Caco-2 (cell line): ENCODE data around the gene DGKG. TPM values are rescaled to one million over a fixed set of nuclear protein-coding genes. Genes with fewer than 3 reads are reported as not detected.

Experiments
- BruUV-seq: library from RNA; stranded (reverse); fragments of 400-500 nt; replicated peaks from 2 replicates; lab custom pipeline; 2021; lab: Mats Ljungman, UMichigan
- CTCF ChIA-PET: fragments of 300-600 bp; sonication (Branson Sonifier 250); formaldehyde crosslinking; loops from one replicate; lab custom pipeline; 2022; ENCODE audit warnings: antibody characterized with exemption; lab: Charles Lee
- POLR2A ChIA-PET: fragments of 300-600 bp; sonication (Branson Sonifier 250); formaldehyde crosslinking; loops from one replicate; lab custom pipeline; 2022; ENCODE audit warnings: antibody characterized with exemption; lab: Charles Lee
- DNase-seq, 2 experiments: peaks; one replicate each; pipeline versions ENCODE4 v3.0.0 to v3.0.0-alpha.2; 2020 to 2022
- H3K27me3 ChIP-seq: replicated peaks from 2 replicates; pipeline ENCODE4 v1.6.0; 2011; ENCODE audit warnings: low read length; ENCODE audit not compliant: control insufficient read depth, insufficient read depth
- H3K36me3 ChIP-seq: 2 replicates; pipeline ENCODE4 v1.5.1; 2011; ENCODE audit warnings: low read length; ENCODE audit not compliant: control insufficient read depth, insufficient read depth
- H3K4me1 ChIP-seq: fragments of 250-450 bp; sonication (Bioruptor Pico); 2 replicates; pipeline ENCODE4 v1.5.1; 2020; ENCODE audit warnings: mild to moderate bottlenecking
- H3K4me3 ChIP-seq: 2 replicates; pipeline ENCODE4 v1.5.1; 2011; ENCODE audit warnings: low read depth, mild to moderate bottlenecking, control low read depth, low read length
- H3K9me3 ChIP-seq: fragments of 250-450 bp; sonication (Bioruptor Pico); 2 replicates; pipeline ENCODE4 v1.5.1; 2020; ENCODE audit warnings: mild to moderate bottlenecking, moderate library complexity
- H3K27ac Mint-ChIP-seq: one replicate; pipeline ENCODE4 v1.8.0; 2022; ENCODE audit warnings: mixed read lengths; ENCODE audit not compliant: unreplicated experiment
- H3K27me3 Mint-ChIP-seq: one replicate; pipeline ENCODE4 v1.8.0; 2022; ENCODE audit warnings: mixed read lengths; ENCODE audit not compliant: insufficient read depth, unreplicated experiment
- H3K36me3 Mint-ChIP-seq: one replicate; pipeline ENCODE4 v1.8.0; 2022; ENCODE audit warnings: mild to moderate bottlenecking, mixed read lengths; ENCODE audit not compliant: insufficient read depth, unreplicated experiment
- H3K4me1 Mint-ChIP-seq: one replicate; pipeline ENCODE4 v1.8.0; 2022; ENCODE audit warnings: low read depth, mixed read lengths; ENCODE audit not compliant: unreplicated experiment
- H3K4me3 Mint-ChIP-seq: one replicate; pipeline ENCODE4 v1.8.0; 2022; ENCODE audit warnings: mild to moderate bottlenecking, moderate library complexity, mixed read lengths; ENCODE audit not compliant: unreplicated experiment
- H3K9me3 Mint-ChIP-seq: one replicate; pipeline ENCODE4 v1.8.0; 2022; ENCODE audit warnings: mixed read lengths; ENCODE audit not compliant: unreplicated experiment
- intact Hi-C: fragments of 100-400 bp; cut with micrococcal nuclease; formaldehyde crosslinking; loops from one replicate; pipeline ENCODE4 v1.10.0; 2022; ENCODE audit not compliant: unreplicated experiment
- total RNA-seq: library from RNA; stranded (reverse); gene quantifications from 2 replicates; pipeline ENCODE4 v1.2.3, GENCODE V29; 2022
- TF ChIP-seq, protein P1 (sequence below), 2 experiments: fragments of 200-600 bp in 1 of 2; IDR thresholded peaks; 1 replicate in 1 of 2; 2 replicates in 1 of 2; pipeline versions ENCODE4 v1.5.1 to v1.8.0; 2011 to 2022; ENCODE audit warnings: antibody characterized with exemption in 1 of 2, control low read depth in 1 of 2, inconsistent platforms in 1 of 2, low read depth in 1 of 2, low read length in 1 of 2, mild to moderate bottlenecking in 1 of 2, moderate library complexity in 1 of 2; ENCODE audit not compliant: insufficient read depth in 1 of 2, severe bottlenecking in 1 of 2, unreplicated experiment in 1 of 2

The DGKG gene
- total RNA-seq, 1 experiment from 2014 or later = 0.32 TPM

GRCh38 chr3:186283651-186284348, 78.2 kb downstream of the DGKG start:
- no peak overlapping the region for H3K27ac Mint-ChIP-seq
- ChIA-PET POLR2A (no interaction called here), CTCF (no interaction called here)
- DNase-seq = no peak
- Histone ChIP-seq H3K9me3 (no peaks in the 10 kb centered on the region), H3K4me1 (no peaks in the 10 kb centered on the region), H3K36me3 (no peaks in the 10 kb centered on the region), H3K27me3 (no peaks in the 10 kb centered on the region), H3K4me3 (no peak overlapping the region)
- no peaks in the 10 kb centered on the region for H3K4me1 Mint-ChIP-seq
- intact Hi-C loops = no loop called here
- no peak overlapping the region for H3K4me3 Mint-ChIP-seq
- no peaks in the 10 kb centered on the region for H3K36me3 Mint-ChIP-seq
- BruUV-seq = no TSS peak
- H3K9me3 Mint-ChIP-seq = no peaks in the 10 kb centered on the region
- TF ChIP-seq, protein P1, sequence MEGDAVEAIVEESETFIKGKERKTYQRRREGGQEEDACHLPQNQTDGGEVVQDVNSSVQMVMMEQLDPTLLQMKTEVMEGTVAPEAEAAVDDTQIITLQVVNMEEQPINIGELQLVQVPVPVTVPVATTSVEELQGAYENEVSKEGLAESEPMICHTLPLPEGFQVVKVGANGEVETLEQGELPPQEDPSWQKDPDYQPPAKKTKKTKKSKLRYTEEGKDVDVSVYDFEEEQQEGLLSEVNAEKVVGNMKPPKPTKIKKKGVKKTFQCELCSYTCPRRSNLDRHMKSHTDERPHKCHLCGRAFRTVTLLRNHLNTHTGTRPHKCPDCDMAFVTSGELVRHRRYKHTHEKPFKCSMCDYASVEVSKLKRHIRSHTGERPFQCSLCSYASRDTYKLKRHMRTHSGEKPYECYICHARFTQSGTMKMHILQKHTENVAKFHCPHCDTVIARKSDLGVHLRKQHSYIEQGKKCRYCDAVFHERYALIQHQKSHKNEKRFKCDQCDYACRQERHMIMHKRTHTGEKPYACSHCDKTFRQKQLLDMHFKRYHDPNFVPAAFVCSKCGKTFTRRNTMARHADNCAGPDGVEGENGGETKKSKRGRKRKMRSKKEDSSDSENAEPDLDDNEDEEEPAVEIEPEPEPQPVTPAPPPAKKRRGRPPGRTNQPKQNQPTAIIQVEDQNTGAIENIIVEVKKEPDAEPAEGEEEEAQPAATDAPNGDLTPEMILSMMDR (IDR thresholded peaks at IDR 0.05; ENCODE audit: insufficient read depth in 1 of 2, low read depth in 1 of 2, low read length in 1 of 2, severe bottlenecking in 1 of 2, unreplicated experiment in 1 of 2) = no peak
- peaks cover 8% of the 10 kb centered on the region for H3K27me3 Mint-ChIP-seq

- TF ChIP-seq, protein P1 (IDR thresholded peaks at IDR 0.05; ENCODE audit: insufficient read depth in 1 of 2, low read depth in 1 of 2, low read length in 1 of 2, severe bottlenecking in 1 of 2, unreplicated experiment in 1 of 2) = no peak
- H3K4me1 ChIP-seq = no peaks in the 10 kb centered on the region
- no peaks in the 10 kb centered on the region for H3K36me3 ChIP-seq
- no peak overlapping the region for H3K4me3 Mint-ChIP-seq
- H3K9me3 Mint-ChIP-seq = no peaks in the 10 kb centered on the region
- H3K27ac Mint-ChIP-seq = no peak overlapping the region
- no TSS peak for BruUV-seq
- no peaks in the 10 kb centered on the region for H3K4me1 Mint-ChIP-seq
- H3K27me3 ChIP-seq = no peaks in the 10 kb centered on the region
- no peak for DNase-seq
- intact Hi-C loops = no loop called here
- no peaks in the 10 kb centered on the region for H3K36me3 Mint-ChIP-seq
- POLR2A ChIA-PET = no interaction called here
- CTCF ChIA-PET = no interaction called here
- no peak overlapping the region for H3K4me3 ChIP-seq
- H3K27me3 Mint-ChIP-seq = peaks cover 8% of the 10 kb centered on the region
- H3K9me3 ChIP-seq = no peaks in the 10 kb centered on the region
Observed at GRCh38 chr3:186283096-186283495, 78.9 kb downstream of the DGKG start.

DNA sequence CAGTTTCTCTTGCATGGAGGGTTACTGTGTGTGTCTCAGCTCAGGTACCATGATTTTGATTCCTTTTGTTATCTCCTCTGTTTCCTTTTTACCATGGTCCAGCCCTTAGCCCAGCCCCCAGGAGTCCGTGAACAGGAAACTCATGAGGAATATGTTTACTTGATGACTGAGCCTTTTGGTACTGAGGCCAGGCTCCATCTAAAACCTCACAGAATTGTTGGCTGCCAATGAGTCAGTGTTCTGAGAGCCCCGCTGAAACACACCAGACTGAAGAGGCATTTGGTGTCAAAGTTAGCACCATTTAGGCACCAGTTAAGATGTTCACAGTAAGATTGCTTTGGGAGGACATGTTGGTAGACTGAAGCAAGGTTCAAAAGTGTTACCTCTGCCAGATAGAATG, 80.9 kb downstream of the DGKG start:
- Mint-ChIP-seq H3K36me3 (no peaks in the 10 kb centered on the region), H3K27ac (no peak overlapping the region), H3K9me3 (no peaks in the 10 kb centered on the region), H3K4me3 (no peak overlapping the region), H3K27me3 (peaks cover 8% of the 10 kb centered on the region), H3K4me1 (no peaks in the 10 kb centered on the region)
- Histone ChIP-seq H3K36me3 (no peaks in the 10 kb centered on the region), H3K4me3 (no peak overlapping the region), H3K9me3 (no peaks in the 10 kb centered on the region), H3K27me3 (no peaks in the 10 kb centered on the region), H3K4me1 (no peaks in the 10 kb centered on the region)
- ChIA-PET CTCF (no interaction called here), POLR2A (no interaction called here)
- DNase-seq = no peak
- no TSS peak for BruUV-seq
- TF ChIP-seq, protein P1 (IDR thresholded peaks at IDR 0.05; ENCODE audit: insufficient read depth in 1 of 2, low read depth in 1 of 2, low read length in 1 of 2, severe bottlenecking in 1 of 2, unreplicated experiment in 1 of 2) = no peak
- intact Hi-C loops = no loop called here
